Stimulated activated CD8-positive, alpha-beta memory T cell treated with anti-CD3 and anti-CD28 coated beads, Interleukin-15, amount 100 ng/mL, for 1 hour (primary cell): ENCODE data around the gene ARHGAP12.
A peak's percentile ranks its signal among the peaks of the same experiment; 100 is the strongest.
"Not testable (repeated sequence)": the region's sequence is repeated elsewhere in the genome, so short reads cannot be mapped to it uniquely, and the experiment has no call there.

Source experiments
- DNase-seq: peaks from one replicate; pipeline ENCODE4 v3.0.0-alpha.2; 2020; ENCODE audit warnings: low read depth

Gene ARHGAP12, protein sequence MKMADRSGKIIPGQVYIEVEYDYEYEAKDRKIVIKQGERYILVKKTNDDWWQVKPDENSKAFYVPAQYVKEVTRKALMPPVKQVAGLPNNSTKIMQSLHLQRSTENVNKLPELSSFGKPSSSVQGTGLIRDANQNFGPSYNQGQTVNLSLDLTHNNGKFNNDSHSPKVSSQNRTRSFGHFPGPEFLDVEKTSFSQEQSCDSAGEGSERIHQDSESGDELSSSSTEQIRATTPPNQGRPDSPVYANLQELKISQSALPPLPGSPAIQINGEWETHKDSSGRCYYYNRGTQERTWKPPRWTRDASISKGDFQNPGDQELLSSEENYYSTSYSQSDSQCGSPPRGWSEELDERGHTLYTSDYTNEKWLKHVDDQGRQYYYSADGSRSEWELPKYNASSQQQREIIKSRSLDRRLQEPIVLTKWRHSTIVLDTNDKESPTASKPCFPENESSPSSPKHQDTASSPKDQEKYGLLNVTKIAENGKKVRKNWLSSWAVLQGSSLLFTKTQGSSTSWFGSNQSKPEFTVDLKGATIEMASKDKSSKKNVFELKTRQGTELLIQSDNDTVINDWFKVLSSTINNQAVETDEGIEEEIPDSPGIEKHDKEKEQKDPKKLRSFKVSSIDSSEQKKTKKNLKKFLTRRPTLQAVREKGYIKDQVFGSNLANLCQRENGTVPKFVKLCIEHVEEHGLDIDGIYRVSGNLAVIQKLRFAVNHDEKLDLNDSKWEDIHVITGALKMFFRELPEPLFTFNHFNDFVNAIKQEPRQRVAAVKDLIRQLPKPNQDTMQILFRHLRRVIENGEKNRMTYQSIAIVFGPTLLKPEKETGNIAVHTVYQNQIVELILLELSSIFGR

DNA sequence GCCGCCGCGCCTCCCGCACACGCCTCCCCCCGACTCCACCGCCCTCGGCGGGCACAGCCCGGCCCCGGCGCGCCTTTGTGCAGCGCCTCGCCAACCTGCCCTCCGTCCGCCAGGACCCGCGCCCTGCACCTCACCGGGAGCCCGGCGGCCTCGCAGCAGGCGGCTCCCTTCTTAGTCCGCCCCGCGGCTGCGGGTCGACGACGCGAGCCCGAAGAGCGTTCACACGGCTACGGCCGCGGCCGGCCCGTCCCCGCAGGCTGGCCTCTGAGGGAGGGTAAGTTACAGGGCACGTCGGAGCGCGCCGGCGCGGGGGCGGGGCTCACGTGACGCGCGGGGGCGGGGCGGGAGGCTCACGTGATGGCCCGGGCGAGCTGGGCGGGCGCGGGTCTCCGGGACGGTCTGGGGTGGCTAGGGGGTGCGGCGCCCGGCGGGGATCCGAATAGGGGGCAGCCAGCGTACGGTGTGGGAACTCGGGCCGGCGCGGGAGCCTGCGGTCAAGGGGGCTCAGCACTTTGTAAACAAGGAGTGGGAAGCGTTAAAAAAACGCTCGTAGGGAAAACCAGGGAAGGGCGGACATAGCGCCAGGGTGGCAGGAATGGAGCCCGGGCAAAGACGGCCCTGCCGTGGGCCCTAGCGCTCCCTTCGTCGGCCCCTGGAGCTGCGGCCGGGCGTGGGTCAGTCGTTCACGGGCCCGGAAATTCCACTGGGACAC is at the start of gene ARHGAP12:
Gene ARHGAP12, minus strand, starts transcription at position 283 of the 712 bp plus-strand sequence. CDS start 19,976 bp downstream, outside the sequence.
- DNase-seq = peak; percentile 67

DNA sequence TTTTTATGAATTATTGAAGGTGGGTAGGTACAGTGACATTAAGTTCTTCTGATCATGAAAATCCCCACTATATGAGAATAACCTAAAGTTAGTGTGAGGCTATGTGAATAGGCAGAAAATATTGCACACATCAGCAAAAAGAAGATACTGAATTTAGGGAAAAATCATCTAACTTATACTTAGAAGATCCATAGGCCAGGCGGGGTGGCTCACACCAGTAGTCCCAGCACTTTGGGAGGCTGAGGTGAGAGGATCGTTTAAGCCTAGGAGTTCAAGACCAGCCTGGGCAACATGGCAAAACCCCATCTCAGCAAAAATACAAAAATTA is 49.5 kb upstream of the ARHGAP12 start:
- no peak for DNase-seq

DNA sequence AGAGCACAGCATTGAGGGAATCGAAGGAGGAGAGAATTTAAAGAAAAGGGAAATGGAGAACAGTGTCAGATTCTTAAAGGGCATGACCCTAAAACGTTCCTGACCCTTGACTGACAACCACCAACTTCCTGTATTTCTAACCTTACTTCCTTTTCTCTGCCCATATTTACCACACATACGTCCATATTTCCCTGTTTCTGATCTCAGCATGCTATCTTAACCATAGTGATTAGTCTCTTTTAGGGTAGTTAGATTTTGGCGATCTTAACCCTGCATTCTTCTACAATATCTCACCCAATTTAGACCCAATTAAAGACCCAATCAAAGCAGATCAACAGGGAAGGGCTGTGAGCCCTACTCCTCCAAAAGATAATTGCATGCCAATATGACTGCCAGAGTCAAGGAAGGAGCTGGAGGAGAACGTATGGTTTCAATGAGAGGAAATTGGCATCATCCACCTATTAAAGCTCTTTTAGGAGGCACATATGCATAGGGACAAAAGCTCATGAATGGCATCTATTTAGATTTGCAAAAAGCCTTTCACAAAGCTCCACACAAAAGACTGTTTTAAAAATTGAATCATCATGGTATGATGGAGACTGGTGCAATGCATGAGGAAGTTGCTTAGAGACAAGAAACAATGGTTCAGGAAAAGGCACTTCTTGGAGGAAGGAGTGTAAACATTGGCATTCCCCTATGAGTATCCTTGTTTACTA is 49.0 kb upstream of the ARHGAP12 start:
- DNase-seq = no peak

DNA sequence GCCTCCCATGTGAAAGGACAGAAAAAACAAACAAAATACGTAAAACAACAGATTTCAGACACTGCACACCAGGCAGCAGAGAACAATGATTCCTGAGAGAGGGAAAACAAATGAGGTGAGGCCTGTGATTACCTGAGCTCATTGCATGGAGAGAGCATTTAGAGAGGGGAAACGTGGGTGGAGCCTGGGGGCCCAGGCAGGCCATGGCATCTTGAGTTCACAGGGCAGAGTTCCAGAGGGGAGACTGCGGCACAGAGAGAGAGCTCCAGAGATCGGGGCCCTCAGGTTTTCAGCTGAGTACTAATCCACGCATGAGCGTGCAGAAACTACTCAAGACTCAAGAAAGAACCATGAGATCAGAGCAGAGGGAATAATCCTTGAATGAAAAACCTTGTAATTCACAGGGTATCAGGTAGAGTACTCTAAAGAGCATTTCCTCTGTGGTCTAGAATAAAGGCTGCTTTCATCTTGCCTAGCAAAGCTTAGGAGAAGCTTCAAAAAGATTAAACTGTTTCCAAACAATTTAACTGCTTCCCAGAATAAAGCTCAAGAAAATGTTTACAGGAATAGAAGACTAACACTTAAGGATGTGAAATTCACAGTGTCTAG is 46.6 kb upstream of the ARHGAP12 start:
- no peak for DNase-seq

DNA sequence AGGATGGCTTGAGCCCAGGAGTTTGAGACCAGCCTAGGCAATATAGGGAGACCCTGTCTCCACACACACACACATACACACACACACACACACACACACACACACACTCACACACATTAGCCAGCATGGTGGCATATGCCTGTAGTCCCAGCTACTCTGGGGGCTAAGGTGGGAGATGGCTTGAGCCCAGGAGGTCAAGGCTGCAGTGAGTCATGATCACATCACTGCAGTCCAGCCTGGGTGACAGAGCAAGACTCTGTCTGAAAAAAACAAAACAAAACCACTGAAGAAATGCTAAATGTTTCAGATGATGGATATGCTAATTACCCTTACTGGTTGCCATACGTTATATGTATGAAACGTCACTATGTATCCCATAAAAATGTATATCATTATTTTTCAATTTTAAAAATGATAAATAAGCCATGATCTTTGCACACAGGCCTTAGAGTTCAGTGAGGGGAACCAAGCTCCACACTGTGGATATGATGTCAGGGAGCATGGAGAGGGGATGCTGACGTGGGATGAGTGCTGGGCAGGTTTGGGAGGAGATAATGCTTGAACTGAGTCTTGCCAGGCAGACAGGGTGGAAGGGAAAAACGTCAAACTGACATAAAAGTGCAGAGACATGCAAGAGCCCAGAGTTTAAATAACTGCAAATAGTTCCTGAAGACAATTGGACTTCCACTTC is 45.9 kb upstream of the ARHGAP12 start:
- no peak for DNase-seq

DNA sequence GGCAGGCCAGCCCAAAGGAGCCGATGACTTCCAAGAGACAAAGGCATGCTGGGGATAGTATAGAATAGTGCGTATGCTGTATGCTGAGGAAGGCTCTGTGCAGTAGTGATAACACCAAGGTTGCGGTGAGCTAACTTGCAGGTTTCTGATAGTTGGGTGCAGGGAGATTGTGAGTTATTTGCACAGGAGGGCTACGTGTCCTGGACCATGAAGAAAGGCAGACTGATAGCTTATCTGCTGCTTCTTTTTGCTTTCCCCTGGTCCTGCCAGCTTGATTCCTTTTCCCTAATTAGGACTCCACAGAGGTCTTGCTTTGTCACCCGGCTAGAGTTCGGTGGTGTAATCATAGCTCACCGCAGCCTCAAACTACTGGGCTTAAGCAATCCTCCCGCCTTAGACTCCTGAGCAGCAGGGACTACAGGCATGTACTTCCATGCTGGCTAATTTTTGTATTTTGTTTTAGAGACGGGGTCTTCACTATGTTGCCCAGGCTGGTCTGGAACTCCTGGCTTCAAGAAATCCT is 43.9 kb upstream of the ARHGAP12 start:
- no peak for DNase-seq

DNA sequence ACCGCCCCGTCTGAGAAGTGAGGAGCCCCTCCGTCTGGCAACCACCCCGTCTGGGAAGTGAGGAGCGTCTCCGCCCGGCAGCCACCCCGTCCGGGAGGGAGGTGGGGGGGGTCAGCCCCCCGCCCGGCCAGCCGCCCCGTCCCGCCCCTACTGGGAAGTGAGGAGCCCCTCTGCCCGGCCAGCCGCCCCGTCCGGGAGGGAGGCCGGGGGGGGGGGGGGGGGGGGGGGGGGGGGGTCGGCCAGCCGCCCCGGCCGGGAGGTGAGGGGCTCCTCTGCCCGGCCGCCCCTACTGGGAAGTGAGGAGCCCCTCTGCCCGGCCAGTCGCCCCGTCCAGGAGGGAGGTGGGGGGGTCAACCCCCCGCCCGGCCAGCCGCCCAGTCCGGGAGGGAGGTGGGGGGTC is 41.2 kb upstream of the ARHGAP12 start:
- not testable (repeated sequence) for DNase-seq

DNA sequence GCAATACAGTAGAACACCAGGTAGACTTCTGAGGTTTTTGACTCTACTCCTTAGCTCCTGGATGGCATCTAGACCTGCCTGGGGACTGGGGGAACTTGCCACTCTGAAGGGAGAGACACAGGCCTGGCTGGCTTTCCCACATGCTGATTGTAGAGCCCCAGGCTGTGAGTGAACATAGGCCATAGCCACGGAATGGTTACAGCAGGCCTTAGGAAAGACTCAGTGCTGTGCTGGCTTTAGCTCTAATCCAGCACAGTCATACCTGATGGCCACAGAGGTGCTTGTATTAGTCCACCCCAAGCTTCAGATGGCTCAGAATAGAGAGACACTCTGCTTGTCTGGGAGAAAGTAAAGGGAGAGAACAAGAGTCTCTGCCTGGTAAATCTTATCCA is 35.0 kb upstream of the ARHGAP12 start:
- no peak for DNase-seq

DNA sequence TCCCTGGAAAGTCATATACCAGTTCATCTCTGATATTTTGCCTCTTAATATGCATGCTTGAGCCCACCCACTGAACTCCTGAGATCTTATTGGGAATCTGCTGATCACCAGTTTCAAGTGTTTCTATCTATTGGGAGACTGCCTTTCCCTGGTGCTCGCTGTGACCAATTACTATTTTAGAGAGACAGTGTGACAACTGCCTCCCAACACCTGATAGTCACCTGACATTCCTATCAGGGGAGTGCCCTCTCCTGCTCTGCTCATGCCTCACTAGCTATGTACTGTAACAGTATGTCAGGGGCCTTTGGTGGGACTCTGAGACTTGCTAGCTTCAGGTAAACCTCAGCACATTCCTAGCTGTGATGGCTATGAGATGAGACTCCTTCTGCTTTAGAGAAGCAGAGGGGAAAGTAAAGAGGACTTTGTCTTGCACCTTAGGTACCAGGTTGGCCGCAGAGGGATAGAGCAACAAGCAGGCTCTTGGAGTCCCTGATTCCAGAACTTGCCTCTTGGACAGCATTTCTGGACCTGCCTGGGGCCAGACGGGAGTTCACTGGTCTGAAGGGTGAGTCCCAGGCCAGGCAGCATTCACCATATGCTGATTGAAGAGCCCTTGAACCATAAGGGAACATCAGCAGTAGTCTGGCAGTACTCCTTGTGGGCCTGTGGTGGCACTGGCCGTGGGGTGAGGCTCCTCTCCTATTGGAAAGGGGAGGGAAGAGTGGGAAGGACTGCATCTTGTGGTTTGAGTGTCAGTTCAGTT is 34.4 kb upstream of the ARHGAP12 start:
- DNase-seq = no peak

DNA sequence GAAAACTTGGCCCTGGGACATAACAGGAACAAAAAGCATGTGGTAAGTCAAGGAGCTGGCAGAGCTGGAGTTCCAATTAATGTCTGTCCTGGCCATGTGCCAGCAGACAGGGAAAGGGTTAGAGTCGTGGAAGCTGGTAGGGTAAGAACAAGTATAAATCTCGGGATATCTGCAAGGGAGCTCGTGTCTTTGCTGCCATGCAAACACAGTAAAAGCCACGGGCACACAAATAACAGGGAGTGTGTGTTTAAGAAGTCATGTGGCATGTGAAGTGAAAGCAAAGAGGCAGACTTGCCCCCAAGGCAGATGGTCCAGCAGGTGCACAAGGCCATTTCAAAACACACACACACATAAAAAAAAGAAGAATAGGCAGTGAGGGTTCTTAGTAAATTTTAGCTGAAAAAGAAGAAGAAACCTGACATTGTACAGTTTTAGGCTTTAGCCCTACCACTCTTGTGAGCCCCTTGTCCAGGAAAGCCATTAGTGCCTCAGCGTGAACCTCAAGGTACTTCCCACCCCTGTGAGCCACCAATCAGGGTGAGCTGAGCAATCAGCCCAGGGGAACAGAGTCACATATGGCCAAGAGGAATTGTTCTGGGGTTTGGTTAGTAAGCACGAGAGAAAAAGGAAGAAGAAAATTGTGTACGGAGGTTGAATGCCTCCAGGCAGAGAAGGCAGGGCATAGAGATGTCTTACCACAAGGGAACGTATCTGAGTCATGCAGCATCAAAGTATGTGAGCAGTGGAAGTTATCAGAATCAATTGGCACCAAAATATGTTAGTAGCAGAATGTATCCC is 32.8 kb upstream of the ARHGAP12 start:
- no peak for DNase-seq

DNA sequence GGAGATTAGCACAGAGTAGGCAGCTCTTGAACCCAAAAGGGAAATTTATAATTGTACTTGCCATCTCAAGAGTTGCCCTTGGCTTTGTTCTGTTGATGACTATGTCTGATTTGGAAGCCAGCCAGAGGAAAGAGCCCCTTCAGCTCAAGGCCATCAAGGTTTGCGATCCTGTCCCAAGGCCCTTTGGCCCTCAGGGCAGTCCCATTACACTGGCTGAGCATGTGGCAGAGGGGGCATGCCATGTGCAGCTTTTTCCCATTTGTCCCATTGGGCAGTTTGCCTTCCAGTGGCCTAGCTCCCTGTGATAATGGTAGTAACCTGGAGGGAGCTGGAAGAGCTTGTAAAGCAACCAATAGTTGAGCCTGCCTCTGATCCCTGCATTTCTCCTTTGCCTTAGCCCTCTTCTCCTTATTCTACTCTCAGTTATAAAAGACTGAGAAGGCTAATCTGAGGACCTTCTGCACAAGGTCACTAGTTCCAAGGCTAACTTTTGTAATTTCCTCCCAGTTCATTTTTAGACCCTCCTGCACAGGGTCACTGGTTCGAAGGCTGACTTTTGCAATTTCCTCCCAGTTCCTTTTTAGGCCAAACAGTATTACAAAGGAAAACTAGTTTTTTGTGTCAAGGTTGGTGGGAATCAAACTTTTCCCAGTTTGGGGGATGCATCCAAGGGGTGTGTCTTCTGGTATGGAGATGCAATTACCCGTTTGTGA is 31.0 kb upstream of the ARHGAP12 start:
- DNase-seq = no peak

DNA sequence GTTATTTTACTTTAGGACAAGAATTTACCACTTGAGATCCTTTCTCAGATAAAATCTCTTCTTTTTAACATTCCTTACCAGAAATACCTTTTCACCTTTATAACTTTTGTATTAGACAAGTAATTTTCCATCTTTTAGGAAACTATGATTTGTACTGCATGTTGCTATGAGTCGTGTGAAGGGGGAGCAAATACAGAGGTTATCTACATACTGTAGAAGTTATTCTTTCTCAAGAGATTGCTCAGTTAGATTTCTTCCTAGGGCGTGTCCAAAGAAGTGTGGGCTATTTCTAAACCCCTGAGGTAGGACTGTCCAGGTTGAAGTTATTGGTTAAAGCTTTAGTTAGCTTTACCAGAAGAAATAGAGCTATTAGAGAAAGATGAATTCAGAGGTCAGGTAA is 30.2 kb upstream of the ARHGAP12 start:
- no peak for DNase-seq

DNA sequence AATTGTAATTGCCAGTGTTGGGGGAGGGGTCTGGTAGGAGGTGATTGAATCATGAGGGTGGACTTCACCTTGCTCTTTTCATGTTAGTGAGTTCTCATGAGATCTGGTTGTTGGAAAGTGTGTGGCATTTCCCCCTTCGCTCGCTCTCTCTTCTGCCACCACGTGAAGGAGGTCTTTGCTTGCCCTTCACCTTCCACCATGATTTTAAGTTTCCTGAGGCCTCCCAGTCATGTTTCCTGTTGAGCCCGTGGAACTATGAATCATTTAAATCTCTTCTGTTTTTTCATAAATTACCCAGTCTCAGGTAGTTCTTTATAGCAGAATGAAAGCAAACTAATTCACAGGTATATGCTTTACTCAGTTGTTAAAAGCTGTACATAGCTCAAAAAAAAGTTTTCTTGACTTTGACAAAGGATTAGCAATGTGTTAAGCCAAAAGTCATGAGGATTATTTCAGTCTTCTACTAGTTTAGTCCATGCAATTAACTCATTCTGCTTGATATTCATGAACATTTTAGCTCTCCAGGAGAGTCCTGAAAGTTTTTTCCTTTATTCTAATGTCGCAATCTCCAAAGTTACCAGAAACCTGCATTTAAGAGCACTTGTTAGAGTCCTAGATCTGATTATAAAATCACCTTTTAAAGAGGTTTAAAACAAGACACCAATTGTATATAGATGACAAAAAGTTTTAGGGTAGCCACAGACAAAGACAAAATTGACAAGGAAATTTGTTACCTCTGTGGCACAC is 27.7 kb upstream of the ARHGAP12 start:
- DNase-seq = no peak

DNA sequence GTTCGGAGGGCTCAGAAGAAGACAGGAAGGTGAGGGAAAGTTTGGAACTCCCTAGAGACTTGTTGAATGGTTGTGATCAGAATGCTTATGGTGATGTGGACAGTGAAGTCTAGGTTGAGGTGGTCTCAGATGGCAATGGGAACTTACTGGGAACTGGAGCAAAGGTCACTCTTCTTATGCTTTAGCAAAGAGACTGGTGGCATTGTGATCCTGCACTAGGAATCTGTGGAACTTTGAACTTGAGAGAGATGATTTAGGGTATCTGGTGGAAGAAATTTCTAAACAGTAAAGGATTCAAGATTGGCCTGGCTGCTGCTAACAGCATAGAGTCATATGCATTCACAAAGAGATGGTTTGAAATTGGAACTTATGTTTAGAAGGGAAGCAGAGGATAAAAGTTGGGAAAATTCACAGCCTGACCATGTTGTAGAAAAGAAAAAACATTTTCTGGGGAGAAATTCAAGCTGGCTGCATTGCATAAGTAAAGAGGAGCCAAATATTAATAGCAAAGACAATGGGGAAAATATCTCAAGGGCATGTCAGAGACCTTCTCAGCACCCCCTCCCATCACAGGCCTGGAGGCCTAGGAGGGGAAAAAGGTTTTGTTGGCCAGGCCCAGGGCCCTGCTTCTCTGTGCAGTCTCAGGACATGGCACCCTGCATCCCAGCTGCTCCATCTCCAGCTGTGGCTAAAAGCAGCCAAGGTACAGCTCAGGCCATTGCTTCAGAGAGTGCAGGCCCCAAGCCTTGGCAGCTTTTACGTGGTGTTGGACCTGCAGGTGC is 26.0 kb upstream of the ARHGAP12 start:
- no peak for DNase-seq

DNA sequence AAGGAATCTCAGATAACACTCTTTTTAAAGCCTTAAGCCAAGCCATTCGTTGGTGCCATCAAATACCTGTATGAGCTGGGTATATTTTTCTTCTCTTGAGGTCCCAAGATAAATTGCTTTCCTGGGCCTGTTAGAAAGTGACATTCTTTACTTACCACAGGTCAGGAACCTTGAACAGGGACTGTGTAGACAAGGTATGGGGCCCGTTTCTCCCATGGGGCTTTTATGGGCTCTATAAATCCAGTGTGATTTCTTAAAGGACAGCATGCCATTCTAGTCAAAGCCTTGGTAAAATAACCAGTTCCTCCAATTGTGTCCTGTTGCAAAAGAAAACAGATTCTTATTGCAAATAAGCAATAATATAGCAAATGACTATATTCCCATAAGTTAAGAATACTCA is 24.8 kb upstream of the ARHGAP12 start:
- DNase-seq = no peak

DNA sequence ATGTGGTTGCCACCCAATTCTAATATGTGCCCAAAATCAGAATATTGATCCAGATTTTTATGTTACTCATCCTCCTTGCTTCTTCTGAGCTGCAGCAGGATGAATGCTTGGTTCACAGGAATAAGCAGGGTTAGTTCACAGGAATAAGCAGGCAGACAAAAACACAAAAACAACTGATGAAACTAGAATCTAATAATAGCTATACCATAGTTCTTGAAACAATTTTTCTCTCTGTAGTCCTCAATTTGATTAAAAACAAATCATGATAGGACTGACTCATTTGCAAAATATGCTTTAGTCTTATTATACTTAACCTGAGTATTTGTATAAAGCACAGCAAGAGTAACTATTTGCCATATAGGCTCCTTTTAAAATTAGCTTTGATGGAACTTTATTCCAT is 24.4 kb upstream of the ARHGAP12 start:
- no peak for DNase-seq

DNA sequence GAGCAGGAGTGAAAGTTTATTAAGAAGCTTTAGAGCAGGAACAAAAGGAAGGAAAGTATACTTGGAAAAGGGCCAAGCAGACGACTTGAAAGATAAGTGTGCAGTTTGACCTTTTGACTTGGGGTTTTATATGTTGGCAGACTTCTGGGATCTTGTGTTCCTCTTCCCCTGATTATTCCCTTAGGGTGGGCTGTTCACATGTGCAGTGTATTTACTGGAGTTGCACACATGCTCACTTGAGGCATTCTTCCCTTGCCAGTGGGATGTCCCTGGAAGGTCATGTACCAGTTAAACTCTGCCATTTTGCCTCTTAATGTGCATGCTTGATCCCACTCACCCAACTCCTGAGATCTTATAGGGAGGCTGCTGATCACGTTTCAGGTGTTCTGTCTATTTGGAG is 23.4 kb upstream of the ARHGAP12 start:
- DNase-seq = no peak
